NCI-H345 treated with DMSO at 0.1 percent for 48 hours (cell line): ENCODE measurements around the gene VAV3.
"Not testable (repeated sequence)": the region's sequence is repeated elsewhere in the genome, so short reads cannot be mapped to it uniquely, and the experiment has no call there.

Source experiments
- DNase-seq: peaks from one replicate; lab custom pipeline; 2025; ENCODE audit not compliant: unreplicated experiment; lab: John Stamatoyannopoulos, UW

The VAV3 gene, protein sequence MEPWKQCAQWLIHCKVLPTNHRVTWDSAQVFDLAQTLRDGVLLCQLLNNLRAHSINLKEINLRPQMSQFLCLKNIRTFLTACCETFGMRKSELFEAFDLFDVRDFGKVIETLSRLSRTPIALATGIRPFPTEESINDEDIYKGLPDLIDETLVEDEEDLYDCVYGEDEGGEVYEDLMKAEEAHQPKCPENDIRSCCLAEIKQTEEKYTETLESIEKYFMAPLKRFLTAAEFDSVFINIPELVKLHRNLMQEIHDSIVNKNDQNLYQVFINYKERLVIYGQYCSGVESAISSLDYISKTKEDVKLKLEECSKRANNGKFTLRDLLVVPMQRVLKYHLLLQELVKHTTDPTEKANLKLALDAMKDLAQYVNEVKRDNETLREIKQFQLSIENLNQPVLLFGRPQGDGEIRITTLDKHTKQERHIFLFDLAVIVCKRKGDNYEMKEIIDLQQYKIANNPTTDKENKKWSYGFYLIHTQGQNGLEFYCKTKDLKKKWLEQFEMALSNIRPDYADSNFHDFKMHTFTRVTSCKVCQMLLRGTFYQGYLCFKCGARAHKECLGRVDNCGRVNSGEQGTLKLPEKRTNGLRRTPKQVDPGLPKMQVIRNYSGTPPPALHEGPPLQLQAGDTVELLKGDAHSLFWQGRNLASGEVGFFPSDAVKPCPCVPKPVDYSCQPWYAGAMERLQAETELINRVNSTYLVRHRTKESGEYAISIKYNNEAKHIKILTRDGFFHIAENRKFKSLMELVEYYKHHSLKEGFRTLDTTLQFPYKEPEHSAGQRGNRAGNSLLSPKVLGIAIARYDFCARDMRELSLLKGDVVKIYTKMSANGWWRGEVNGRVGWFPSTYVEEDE

DNA sequence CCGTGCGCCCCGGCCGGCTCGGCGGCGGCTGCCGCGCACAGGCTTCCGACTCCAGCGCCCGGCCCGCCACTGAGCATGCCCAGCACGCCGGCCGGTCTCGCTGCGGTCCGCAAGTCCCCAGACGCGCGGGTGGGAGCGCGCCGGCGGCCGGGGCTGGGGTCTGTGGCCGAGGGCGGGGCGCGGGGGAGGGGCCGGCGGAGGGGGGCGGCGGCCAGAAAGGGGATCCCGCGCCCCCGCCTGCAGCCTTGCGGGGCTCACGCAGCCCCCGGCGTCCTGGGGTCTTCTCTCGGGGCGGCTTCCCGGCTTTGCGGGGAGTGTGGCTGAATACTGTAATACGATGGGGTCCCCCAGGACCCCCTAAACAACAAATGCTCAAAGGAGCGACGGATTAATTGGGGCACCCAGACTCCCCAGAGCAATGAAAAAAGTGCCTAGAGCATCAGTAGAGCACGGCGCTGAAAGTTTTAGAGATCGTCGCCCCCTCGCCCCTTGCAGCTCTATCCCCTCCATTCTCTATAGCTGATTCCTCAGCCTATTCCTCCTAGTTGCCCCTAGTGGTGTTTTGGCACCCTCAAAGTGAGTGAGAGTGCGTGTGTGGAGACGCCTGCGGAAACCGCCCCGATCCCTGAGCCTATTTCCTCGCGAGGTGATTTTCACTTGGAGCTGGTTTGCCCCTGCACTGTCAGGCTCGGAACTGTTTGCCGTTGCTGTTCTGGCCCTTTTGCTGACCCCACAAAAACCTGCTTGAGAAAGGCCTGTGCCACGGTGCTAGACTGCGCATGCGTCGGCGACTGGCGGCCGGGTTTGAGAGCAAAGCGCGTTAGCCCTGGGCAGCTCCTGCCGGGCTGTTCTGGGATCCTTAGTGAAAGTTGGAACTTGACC is at the start of gene VAV3:
Gene VAV3, minus strand, starts transcription at position 71 of the 882 bp plus-strand sequence. CDS start 311 bp downstream, outside the sequence.
- peak; percentile 77 for DNase-seq

DNA sequence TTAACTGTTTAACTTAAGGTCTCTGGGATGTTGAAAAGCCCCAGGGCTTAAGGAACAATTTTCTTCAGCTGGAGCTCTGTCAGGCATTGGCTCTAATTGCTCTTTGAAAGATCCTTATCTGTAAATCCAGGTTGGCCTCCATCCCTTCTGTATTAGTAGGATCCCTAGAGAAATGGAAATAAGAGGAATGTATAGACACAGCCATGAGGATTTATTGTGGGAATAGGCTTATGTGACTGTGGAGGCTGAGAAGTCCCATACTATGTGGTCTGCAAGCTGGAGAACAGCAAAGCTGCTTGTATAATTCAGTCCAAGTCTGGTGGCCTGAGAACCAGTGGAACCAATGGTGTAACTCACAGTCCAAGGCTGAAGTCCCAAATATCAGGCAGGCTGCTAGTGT is 47.6 kb upstream of the VAV3 start:
- DNase-seq: no peak

GRCh38 chr1:108011295-108011694 is 46.3 kb upstream of the VAV3 start:
- DNase-seq: no peak

- DNase-seq: no peak
Measured at GRCh38 chr1:108010581-108010980, 45.6 kb upstream of the VAV3 start.

GRCh38 chr1:108009603-108010195 is 44.7 kb upstream of the VAV3 start:
- DNase-seq: no peak

- DNase-seq: no peak
Measured at GRCh38 chr1:108007531-108007930, 42.6 kb upstream of the VAV3 start.

GRCh38 chr1:108007070-108007469 is 42.1 kb upstream of the VAV3 start:
- no peak for DNase-seq

DNA sequence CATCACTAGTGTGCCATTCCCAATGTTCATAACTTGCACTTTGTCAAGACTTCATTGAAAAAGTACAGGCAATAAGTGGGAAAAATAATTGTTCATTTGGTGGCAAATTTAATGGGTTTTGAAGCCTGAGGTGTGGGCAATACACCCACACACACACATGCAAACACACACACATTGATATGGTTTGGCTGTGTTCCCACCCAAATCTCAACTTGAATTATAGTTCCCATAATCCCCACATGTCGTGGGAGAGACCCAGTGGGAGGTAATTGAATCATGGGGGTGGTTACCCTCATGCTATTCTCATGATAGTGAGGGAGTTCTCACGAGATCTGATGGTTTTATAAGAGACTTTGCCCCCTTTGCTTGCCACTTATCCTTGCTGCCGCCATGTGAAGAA is 39.9 kb upstream of the VAV3 start:
- not testable (repeated sequence) for DNase-seq

GRCh38 chr1:108000620-108001111 is 35.7 kb upstream of the VAV3 start:
- DNase-seq: peak; percentile 0

GRCh38 chr1:108000184-108000583 is 35.2 kb upstream of the VAV3 start:
- DNase-seq: no peak

DNA sequence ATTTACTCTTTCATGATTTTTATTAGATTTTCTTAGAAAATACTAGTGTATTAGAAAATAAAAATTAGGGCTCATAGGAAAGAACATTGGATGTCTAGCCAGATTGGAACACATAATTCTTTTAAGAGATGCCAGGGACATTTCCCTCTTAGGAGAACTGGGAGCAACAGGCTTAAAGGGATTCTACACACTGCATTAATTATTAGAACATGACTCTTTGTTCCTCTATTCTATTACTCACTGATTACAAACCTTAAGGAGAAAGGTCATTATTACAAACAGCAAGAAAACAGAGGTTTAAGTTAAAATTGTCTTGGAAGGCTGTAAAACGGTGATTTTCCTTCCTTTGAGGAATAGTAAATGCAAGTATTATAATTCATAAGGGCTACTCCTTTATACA is 32.9 kb upstream of the VAV3 start:
- DNase-seq: no peak

DNA sequence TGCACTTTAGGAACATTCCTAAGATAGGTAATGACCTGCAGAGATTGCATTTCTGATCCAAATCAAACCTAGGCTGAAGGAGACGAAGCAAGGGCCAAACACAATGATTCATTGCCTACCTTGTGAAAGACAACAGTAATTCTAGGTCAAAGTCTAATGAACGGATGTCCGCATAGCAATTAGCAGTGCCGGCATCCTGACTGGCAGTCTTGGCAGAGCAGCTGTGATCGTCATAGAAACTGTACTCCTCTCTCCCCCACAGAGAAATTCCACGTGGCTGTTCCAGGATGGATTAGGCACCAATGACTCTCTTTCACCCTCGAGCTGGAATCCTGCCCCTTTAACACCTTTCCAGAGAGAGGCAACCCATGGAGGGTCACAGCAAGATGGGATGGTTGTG is 28.9 kb upstream of the VAV3 start:
- DNase-seq: no peak

GRCh38 chr1:107992347-107992746 is 27.4 kb upstream of the VAV3 start:
- no peak for DNase-seq

DNA sequence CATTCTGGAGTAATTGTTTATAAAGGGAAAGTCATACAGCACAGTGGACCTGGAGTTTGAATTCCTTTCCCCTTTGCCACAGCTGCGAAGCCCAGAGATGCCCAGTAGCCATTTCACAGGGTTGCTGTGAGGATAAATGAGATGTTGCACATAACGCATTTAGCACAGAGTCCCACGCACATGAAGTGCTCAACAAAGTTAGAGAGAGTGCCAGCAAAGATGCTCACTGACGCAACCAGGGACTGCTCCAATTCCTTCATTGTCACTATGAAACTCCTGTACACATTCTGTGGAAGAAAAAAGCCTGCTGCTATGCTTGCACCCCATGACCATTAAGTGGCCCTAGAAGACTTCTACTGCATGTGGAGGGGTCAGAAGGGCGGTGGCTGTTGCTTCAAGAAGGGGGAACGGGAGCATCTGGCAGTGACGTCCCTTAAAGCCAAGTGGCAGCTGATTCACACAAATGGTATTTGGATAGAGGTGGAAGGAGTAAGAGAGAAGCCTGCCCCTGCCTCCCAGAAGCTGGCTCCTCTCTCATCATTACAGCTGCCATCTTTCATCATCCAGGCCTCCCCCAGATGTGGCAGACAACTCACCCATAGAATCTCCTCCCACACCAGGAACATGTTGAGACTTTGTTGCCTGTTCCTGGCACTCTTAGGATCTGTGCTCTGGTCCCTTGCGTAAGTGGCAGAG is 26.5 kb upstream of the VAV3 start:
- DNase-seq: no peak

DNA sequence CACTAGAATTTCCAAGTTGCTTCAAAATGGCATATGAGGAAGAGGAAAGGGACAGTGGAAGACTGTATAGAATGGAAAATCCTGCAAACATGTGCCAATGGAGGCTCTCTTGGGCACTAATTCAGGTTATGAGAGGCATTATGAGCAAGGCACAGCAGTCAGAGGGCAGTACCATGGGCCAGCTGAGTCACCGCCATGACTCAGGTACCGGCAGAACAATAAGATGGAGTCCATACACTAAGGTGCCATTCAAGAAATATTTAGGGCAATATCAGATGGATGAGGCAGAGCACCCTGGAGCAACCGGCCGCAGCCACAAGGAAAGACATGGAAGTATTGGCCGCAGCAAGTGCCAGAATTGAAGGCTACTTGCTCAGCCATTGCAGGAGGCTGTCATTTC is 25.6 kb upstream of the VAV3 start:
- DNase-seq: no peak

DNA sequence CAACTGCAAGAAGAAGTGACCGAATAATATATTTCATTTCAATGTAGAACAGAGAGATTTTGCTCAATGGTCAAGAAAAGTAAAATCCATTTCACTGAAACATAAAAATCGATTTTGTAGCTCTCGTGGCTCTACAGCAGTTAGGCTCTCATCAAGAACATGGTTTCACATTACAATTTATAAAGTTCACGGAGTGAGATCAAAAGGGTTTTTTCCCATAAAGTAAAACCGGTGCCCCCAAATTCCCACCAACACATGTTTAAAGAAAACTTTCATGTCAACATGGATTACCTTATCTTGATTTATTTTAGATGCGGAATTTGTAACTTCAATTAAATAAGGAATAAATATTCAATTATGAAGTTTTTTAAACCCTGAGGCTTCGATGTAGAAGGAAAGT is 16.3 kb upstream of the VAV3 start:
- DNase-seq: no peak

DNA sequence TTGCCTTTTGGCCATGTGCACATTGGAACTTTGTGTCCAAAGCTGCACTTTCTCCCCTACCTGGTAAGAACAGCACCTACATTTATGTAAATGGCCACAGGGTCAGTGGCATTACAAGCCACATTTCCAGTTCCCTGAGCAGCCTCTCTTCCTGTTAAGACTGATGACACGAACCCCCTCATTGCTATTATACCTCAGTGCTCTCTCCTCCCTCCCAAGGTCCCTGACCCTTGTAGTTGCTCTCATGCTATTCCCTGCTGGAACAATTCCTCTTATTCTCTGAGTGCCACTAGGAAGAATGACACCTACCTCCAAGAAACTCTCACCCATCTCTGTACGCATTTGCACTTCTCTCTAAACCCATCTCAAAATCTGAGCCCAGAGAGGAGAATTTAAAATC is 14.9 kb upstream of the VAV3 start:
- no peak for DNase-seq

GRCh38 chr1:107979088-107979487 is 14.1 kb upstream of the VAV3 start:
- DNase-seq: no peak

DNA sequence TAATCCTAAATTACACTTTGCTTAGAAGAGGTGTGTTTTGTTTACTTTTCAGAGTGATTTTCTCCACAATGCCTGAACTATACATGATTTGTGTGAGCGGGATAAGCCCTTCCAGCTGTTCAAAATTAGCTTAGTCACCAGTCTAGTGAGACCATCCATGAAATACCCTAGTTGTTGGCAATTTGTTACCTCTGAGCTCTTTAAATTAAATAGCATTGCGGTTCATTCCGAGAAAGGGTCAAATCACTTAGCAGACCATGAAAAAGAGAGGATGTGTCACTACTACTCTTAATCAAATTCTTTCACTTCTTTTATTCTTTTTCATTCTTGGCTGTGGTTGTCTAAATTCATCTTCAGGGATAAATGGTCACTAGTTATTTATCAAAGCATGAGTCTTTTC is 11.9 kb upstream of the VAV3 start:
- DNase-seq: no peak

DNA sequence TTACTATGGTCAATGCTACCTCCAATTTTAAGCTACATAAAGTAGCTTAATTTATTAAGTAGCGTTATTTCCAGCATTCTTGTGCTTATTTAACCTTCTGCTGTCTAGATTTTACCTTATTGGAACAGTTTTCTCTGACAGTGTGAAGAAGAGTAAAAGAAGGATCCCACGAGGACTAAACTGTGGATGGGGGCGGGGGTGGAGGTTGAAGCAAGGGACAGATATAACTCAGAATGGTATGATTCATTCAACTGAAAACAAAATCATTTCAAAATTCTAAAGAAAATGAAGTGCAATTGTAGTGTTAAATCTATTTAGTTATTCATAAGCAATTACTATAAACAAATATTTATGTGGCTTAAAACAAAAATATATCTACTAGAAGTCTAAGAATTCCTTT is 11.5 kb upstream of the VAV3 start:
- DNase-seq: no peak
